ENCODE measurements around the gene RRAS2. TPM values are rescaled to one million over a fixed set of nuclear protein-coding genes. Genes with fewer than 3 reads are reported as not detected.

The RRAS2 gene
- total RNA-seq, 1 experiment from 2014 or later, result 164 TPM

DNA sequence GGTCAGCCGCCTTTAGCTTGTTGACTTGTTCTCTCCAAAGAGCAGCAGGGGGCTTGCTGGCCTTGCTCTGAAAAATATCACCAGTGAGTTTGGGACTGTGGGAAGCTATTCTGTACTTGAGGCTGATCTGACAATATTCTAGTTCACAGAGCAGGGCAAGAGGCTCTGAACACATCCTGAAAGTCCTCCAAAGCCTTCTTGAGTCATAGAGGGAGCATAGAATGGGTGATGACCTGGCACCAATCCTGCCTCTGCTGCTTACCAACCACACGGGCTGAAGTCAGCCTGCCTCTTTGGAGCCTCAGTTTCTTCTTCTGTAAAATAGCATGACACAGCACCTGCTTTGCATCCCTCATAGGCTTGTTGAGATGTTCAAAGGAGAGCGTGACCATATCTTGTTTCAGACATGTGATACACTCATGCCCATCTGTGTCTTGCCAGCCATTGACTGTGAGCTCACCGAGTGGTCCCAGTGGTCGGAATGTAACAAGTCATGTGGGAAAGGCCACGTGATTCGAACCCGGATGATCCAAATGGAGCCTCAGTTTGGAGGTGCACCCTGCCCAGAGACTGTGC, 96.6 kb downstream of the RRAS2 start (continued):
- TF ChIP-seq, protein P1, sequence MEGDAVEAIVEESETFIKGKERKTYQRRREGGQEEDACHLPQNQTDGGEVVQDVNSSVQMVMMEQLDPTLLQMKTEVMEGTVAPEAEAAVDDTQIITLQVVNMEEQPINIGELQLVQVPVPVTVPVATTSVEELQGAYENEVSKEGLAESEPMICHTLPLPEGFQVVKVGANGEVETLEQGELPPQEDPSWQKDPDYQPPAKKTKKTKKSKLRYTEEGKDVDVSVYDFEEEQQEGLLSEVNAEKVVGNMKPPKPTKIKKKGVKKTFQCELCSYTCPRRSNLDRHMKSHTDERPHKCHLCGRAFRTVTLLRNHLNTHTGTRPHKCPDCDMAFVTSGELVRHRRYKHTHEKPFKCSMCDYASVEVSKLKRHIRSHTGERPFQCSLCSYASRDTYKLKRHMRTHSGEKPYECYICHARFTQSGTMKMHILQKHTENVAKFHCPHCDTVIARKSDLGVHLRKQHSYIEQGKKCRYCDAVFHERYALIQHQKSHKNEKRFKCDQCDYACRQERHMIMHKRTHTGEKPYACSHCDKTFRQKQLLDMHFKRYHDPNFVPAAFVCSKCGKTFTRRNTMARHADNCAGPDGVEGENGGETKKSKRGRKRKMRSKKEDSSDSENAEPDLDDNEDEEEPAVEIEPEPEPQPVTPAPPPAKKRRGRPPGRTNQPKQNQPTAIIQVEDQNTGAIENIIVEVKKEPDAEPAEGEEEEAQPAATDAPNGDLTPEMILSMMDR (IDR thresholded peaks at IDR 0.05), result no peak
- TF ChIP-seq ZNF232 (CRISPR knock-in tag; IDR thresholded peaks at IDR 0.05) (0 out of 2 replicates have a peak, but pooled peaks have one; percentile 53), JUN (CRISPR knock-in tag; IDR thresholded peaks at IDR 0.05) (0 out of 2 replicates have a peak, but pooled peaks have one; percentile 23), IRF2 (CRISPR knock-in tag; IDR thresholded peaks at IDR 0.05; ENCODE audit: borderline replicate concordance, low read depth) (no peak), CREM (CRISPR knock-in tag; IDR thresholded peaks at IDR 0.05) (no peak)
- TF ChIP-seq, protein P2, sequence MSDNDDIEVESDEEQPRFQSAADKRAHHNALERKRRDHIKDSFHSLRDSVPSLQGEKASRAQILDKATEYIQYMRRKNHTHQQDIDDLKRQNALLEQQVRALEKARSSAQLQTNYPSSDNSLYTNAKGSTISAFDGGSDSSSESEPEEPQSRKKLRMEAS (CRISPR knock-in tag; IDR thresholded peaks at IDR 0.05), result peak; percentile 41; the same call in 1 of the 2 replicates

DNA sequence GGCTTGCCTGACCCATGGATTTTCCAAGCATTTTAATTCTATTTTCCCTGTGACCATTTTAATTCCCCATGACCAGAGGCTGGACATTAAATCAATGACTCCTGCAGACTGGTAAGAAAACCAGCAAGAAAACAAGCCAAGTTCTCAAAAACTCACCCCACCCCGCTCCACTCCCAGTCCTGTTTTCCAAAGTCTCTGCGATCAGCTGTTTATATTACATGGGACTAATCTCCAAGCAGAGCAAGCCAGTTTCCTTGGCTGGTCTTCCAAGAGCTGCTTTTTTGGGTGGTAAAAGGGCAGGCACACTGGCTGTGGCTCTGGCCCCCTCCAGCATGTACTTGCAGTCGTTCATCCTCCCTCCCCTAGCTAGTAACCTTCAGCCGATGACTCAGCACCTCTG, 97.9 kb downstream of the RRAS2 start:
- DNase-seq (ENCODE audit: low spot score) (no peak), ATAC-seq (no peak)
- Mint-ChIP-seq H3K4me1 (no peaks in the 10 kb centered on the region), H3K4me3 (no peak overlapping the region), H3K36me3 (peaks cover 37% of the 10 kb centered on the region), H3K27me3 (ENCODE audit: low read depth) (peaks cover 16% of the 10 kb centered on the region), H3K27ac (no peak overlapping the region), H3K9me3 (peaks cover 38% of the 10 kb centered on the region)
- TF ChIP-seq RORB (CRISPR knock-in tag; IDR thresholded peaks at IDR 0.05) (no peak), GTF2I (CRISPR knock-in tag; conservative IDR thresholded peaks at IDR 0.05) (no peak), NFYB (CRISPR knock-in tag; conservative IDR thresholded peaks at IDR 0.05; ENCODE audit: low read depth) (no peak), CREM (CRISPR knock-in tag; IDR thresholded peaks at IDR 0.05) (no peak)
- TF ChIP-seq, protein P3, sequence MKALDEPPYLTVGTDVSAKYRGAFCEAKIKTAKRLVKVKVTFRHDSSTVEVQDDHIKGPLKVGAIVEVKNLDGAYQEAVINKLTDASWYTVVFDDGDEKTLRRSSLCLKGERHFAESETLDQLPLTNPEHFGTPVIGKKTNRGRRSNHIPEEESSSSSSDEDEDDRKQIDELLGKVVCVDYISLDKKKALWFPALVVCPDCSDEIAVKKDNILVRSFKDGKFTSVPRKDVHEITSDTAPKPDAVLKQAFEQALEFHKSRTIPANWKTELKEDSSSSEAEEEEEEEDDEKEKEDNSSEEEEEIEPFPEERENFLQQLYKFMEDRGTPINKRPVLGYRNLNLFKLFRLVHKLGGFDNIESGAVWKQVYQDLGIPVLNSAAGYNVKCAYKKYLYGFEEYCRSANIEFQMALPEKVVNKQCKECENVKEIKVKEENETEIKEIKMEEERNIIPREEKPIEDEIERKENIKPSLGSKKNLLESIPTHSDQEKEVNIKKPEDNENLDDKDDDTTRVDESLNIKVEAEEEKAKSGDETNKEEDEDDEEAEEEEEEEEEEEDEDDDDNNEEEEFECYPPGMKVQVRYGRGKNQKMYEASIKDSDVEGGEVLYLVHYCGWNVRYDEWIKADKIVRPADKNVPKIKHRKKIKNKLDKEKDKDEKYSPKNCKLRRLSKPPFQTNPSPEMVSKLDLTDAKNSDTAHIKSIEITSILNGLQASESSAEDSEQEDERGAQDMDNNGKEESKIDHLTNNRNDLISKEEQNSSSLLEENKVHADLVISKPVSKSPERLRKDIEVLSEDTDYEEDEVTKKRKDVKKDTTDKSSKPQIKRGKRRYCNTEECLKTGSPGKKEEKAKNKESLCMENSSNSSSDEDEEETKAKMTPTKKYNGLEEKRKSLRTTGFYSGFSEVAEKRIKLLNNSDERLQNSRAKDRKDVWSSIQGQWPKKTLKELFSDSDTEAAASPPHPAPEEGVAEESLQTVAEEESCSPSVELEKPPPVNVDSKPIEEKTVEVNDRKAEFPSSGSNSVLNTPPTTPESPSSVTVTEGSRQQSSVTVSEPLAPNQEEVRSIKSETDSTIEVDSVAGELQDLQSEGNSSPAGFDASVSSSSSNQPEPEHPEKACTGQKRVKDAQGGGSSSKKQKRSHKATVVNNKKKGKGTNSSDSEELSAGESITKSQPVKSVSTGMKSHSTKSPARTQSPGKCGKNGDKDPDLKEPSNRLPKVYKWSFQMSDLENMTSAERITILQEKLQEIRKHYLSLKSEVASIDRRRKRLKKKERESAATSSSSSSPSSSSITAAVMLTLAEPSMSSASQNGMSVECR (CRISPR knock-in tag; IDR thresholded peaks at IDR 0.05; ENCODE audit: borderline replicate concordance), result no peak
- TF ChIP-seq, protein P4, sequence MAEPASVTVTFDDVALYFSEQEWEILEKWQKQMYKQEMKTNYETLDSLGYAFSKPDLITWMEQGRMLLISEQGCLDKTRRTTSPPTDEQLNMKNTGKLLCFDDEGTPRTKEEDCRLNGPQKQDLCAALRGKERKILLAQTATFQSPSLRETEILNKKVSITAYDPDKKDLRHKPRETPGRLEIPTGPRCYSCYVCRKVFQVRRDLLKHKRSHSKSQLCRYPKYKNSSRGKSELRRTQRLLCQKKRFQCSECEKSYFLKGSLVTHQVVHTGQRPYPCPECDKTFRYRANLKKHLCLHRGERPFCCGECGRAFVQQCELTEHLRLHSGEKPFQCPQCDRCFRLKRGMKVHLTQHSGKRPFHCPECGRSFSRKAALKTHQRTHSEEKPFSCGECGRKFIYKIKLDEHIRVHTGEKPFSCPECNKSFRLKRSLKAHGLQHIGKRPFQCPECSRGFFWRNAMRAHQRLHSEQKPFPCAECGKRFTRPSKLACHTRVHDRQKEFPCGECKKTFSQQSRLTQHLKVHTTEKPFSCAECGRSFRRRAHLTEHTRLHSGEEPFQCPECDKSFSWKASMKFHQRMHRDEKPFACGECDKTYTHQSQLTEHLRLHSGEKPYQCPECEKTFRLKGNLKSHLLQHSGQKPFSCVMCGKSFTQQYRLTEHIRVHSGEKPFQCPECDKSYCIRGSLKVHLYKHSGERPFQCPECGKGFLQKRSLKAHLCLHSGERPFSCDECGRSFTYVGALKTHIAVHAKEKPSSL (CRISPR knock-in tag; conservative IDR thresholded peaks at IDR 0.05), result no peak
- POLR2A ChIA-PET, result interaction anchor here (0.7 kb wide), 1 partner anchor 32 kb away, joined by 3 read pairs; no protein-coding TSS in a partner anchor
- CTCF ChIA-PET, result interaction anchor here (0.5 to 1.9 kb wide), 4 partner anchors 114 to 293 kb away, joined by 3 to 7 read pairs (median 4); no protein-coding TSS in a partner anchor

DNA sequence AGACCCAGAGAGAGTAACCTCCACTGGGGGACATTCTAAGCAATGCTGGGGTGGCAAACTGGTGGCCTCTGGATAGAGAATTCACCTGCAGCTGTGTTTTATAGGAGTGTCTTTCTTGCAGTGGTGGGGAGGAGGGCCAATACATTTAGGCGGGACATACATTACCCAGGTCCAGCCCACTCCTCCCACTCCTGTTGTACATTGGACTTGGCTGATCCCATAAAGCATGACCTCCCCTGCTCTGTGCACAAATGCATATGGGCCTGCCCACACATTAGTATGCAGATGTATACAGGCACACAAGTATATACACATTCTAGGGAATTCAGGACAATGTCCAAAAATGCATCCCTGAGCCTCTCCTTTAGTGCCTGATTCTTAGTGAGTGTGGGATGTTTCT, 99.1 kb downstream of the RRAS2 start:
- peaks cover 27% of the 10 kb centered on the region for H3K9me3 Mint-ChIP-seq
- H3K36me3 Mint-ChIP-seq, result peaks cover 25% of the 10 kb centered on the region
- no peak overlapping the region for H3K4me3 Mint-ChIP-seq
- ATAC-seq (peak; percentile 2; the same call in 1 of the 2 replicates), DNase-seq (ENCODE audit: low spot score) (no peak)
- peaks cover 16% of the 10 kb centered on the region for H3K27me3 Mint-ChIP-seq (ENCODE audit: low read depth)
- CTCF ChIA-PET, result interaction anchor here (0.8 kb wide), 1 partner anchor 9 kb away, joined by 4 read pairs; no protein-coding TSS in a partner anchor
- POLR2A ChIA-PET, result no interaction called here
- H3K27ac Mint-ChIP-seq, result no peak overlapping the region
- no peaks in the 10 kb centered on the region for H3K4me1 Mint-ChIP-seq
- TF ChIP-seq EMX1 (CRISPR knock-in tag; IDR thresholded peaks at IDR 0.05) (peak; percentile 17; the same call in 1 of the 2 replicates), NFATC4 (CRISPR knock-in tag; IDR thresholded peaks at IDR 0.05) (0 out of 2 replicates have a peak, but pooled peaks have one; percentile 60)
- TF ChIP-seq, protein P5, sequence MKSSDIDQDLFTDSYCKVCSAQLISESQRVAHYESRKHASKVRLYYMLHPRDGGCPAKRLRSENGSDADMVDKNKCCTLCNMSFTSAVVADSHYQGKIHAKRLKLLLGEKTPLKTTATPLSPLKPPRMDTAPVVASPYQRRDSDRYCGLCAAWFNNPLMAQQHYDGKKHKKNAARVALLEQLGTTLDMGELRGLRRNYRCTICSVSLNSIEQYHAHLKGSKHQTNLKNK (CRISPR knock-in tag; IDR thresholded peaks at IDR 0.05), result no peak

Measured in WTC11 (cell line).